IMR-90 (cell line): ENCODE results near the gene LAMB3. TPM values are rescaled to one million over a fixed set of nuclear protein-coding genes. Genes with fewer than 3 reads are reported as not detected.

ENCODE experiments used
- ATAC-seq: fragments of 200-7000 bp; cut with Tn5 transposase; 2 replicates; pipeline ENCODE4 v1.9.1; 2020; ENCODE audit warnings: low read depth, mild to moderate bottlenecking, moderate library complexity
- BruUV-seq: library from RNA; stranded (reverse); fragments of 400-500 nt; replicated peaks from 2 replicates; lab custom pipeline; 2021; lab: Mats Ljungman, UMichigan
- CTCF ChIA-PET: fragments of 300-600 bp; formaldehyde crosslinking; extraction: SDS; loops from one replicate; lab custom pipeline; 2021; ENCODE audit warnings: antibody characterized with exemption; lab: Yijun Ruan, JAX
- POLR2A ChIA-PET: fragments of 300-600 bp; sonication (Branson Sonifier 250); formaldehyde crosslinking; loops from one replicate; lab custom pipeline; 2022; ENCODE audit warnings: antibody characterized with exemption; ENCODE audit not compliant: unreplicated experiment; lab: Charles Lee
- DNase-seq: peaks from one replicate; pipeline ENCODE4 v3.0.0; 2013
- H2AFZ ChIP-seq: replicated peaks from 2 replicates; pipeline ENCODE3; 2013; ENCODE audit warnings: low read length, mild to moderate bottlenecking; ENCODE audit not compliant: poor library complexity
- H2AK5ac ChIP-seq: 2 replicates; pipeline ENCODE4 v1.6.1; 2013; ENCODE audit warnings: low read depth, low read length, inconsistent platforms
- H2AK9ac ChIP-seq: replicated peaks from 2 replicates; pipeline ENCODE3; 2013; ENCODE audit warnings: mild to moderate bottlenecking, low read depth, low read length, moderate library complexity; ENCODE audit not compliant: poor library complexity
- H2BK120ac ChIP-seq: 2 replicates; pipeline ENCODE4 v1.6.1; 2013; ENCODE audit warnings: low read depth, low read length, inconsistent platforms
- H2BK15ac ChIP-seq: 3 replicates; pipeline ENCODE4 v1.6.1; 2013; ENCODE audit warnings: low read depth, low read length, inconsistent platforms
- H2BK20ac ChIP-seq: 2 replicates; pipeline ENCODE4 v1.6.1; 2013; ENCODE audit warnings: low read depth, mild to moderate bottlenecking, inconsistent platforms, low read length, moderate library complexity
- H2BK5ac ChIP-seq: 2 replicates; pipeline ENCODE4 v1.6.1; 2013; ENCODE audit warnings: mild to moderate bottlenecking, low read depth, low read length, inconsistent platforms; ENCODE audit not compliant: poor library complexity, severe bottlenecking
- H3K14ac ChIP-seq: replicated peaks from 2 replicates; pipeline ENCODE4 v1.6.1; 2013; ENCODE audit warnings: low read depth, low read length, inconsistent platforms
- H3K18ac ChIP-seq: 2 replicates; pipeline ENCODE4 v1.6.1; 2013; ENCODE audit warnings: low read depth, low read length, control low read depth
- H3K23ac ChIP-seq: 2 replicates; pipeline ENCODE4 v1.6.1; 2013; ENCODE audit warnings: low read depth, low read length, inconsistent platforms
- H3K27ac ChIP-seq: 2 replicates; pipeline ENCODE4 v1.5.1; 2013; ENCODE audit warnings: mild to moderate bottlenecking, control low read depth, low read length; ENCODE audit not compliant: insufficient read depth
- H3K27me3 ChIP-seq: 2 replicates; pipeline ENCODE4 v1.6.1; 2013; ENCODE audit warnings: low read length; ENCODE audit not compliant: control insufficient read depth, insufficient read depth
- H3K36me3 ChIP-seq: 2 replicates; pipeline ENCODE4 v1.6.1; 2013; ENCODE audit warnings: low read length, mixed read lengths; ENCODE audit not compliant: control insufficient read depth, insufficient read depth
- H3K4ac ChIP-seq: 2 replicates; pipeline ENCODE4 v1.6.1; 2013; ENCODE audit warnings: low read depth, low read length, inconsistent platforms
- H3K4me1 ChIP-seq: 2 replicates; pipeline ENCODE4 v1.6.1; 2013; ENCODE audit warnings: low read length, mixed read lengths; ENCODE audit not compliant: control insufficient read depth, insufficient read depth
- H3K4me2 ChIP-seq: 2 replicates; pipeline ENCODE4 v1.6.1; 2013; ENCODE audit warnings: low read depth, mild to moderate bottlenecking, control low read depth, low read length, moderate library complexity
- H3K4me3 ChIP-seq: 2 replicates; pipeline ENCODE4 v1.5.1; 2013; ENCODE audit warnings: low read depth, mild to moderate bottlenecking, control low read depth, low read length, moderate library complexity; ENCODE audit not compliant: insufficient read depth
- H3K56ac ChIP-seq: 2 replicates; pipeline ENCODE4 v1.6.1; 2013; ENCODE audit warnings: low read length, inconsistent platforms; ENCODE audit not compliant: insufficient read depth; ENCODE audit errors: extremely low read depth
- H3K79me1 ChIP-seq, 2 experiments: 2 replicates each; pipeline ENCODE4 v1.6.1; 2013; ENCODE audit warnings: low read length in 2 of 2, inconsistent platforms in 1 of 2, low read depth in 1 of 2
- H3K9ac ChIP-seq: 2 replicates; pipeline ENCODE4 v1.6.1; 2013; ENCODE audit warnings: low read depth, low read length, control low read depth
- H3K9me1 ChIP-seq: 2 replicates; pipeline ENCODE4 v1.6.1; 2013; ENCODE audit warnings: low read length, inconsistent platforms; ENCODE audit not compliant: insufficient read depth
- H3K9me3 ChIP-seq: 2 replicates; pipeline ENCODE4 v1.6.1; 2013; ENCODE audit warnings: low read length; ENCODE audit not compliant: control insufficient read depth, insufficient read depth
- H4K20me1 ChIP-seq: 2 replicates; pipeline ENCODE4 v1.6.1; 2013; ENCODE audit warnings: low read length, inconsistent platforms; ENCODE audit not compliant: insufficient read depth
- H4K5ac ChIP-seq: 2 replicates; pipeline ENCODE4 v1.6.1; 2013; ENCODE audit warnings: mild to moderate bottlenecking, low read depth, low read length, control low read depth
- H4K8ac ChIP-seq, 2 experiments: 2 replicates each; pipeline ENCODE4 v1.6.1; 2013; ENCODE audit warnings: low read depth in 2 of 2, low read length in 2 of 2, control low read depth in 1 of 2, inconsistent platforms in 1 of 2
- H4K91ac ChIP-seq: 2 replicates; pipeline ENCODE4 v1.6.1; 2013; ENCODE audit warnings: low read depth, low read length, inconsistent platforms; ENCODE audit not compliant: insufficient read depth
- BHLHE40 ChIP-seq: fragments of 150-350 bp; IDR thresholded peaks from 2 replicates; pipeline ENCODE4 v1.6.1; 2016; ENCODE audit warnings: mild to moderate bottlenecking, low read depth, low read length
- FOS ChIP-seq: fragments of 150-350 bp; IDR thresholded peaks from 2 replicates; pipeline ENCODE4 v1.6.1; 2016; ENCODE audit warnings: low read depth, low read length
- MAFK ChIP-seq: IDR thresholded peaks from 2 replicates; pipeline ENCODE4 v1.6.1; 2012; ENCODE audit warnings: low read depth, low read length, improper control_type of control experiment
- RAD21 ChIP-seq: IDR thresholded peaks from 2 replicates; pipeline ENCODE4 v1.6.1; 2012; ENCODE audit warnings: low read length, improper control_type of control experiment
- WGBS, 2 experiments: methylation state at CpG; one replicate each; pipeline versions ENCODE4 v1.1.5 to v1.1.7; 2013; ENCODE audit warnings: missing lambda C conversion rate in 2 of 2; ENCODE audit not compliant: insufficient read length in 1 of 2; ENCODE audit errors: extremely low coverage in 2 of 2; 5-methylcytosine and 5-hydroxymethylcytosine counted together
- dilution Hi-C: fragments of 300-500 bp; cut with HindIII; formaldehyde crosslinking; loops from one replicate; pipeline ENCODE4 v1.14.3; 2018; ENCODE audit warnings: low sequenced_read_pairs; ENCODE audit not compliant: unreplicated experiment
- in situ Hi-C: fragments of 300-500 bp; cut with MboI; formaldehyde crosslinking; loops from 3 replicates; pipeline ENCODE4 v1.14.3; 2019; ENCODE audit warnings: low sequenced_read_pairs, inconsistent platforms, mixed read lengths
- intact Hi-C: fragments of 100-400 bp; cut with micrococcal nuclease; formaldehyde crosslinking; loops from 2 replicates; pipeline ENCODE4 v1.10.0; 2022
- polyA plus RNA-seq, 3 experiments: library from polyadenylated mRNA; depleted of rRNA; stranded (reverse); fragments of >200 nt; gene quantifications; 2 replicates each; pipeline ENCODE4 v1.2.3, GENCODE V29; 2012; ENCODE audit warnings: low replicate concordance in 1 of 3
- total RNA-seq: library from RNA; depleted of rRNA; stranded (reverse); fragments of >200 nt; gene quantifications from 2 replicates; pipeline ENCODE4 v1.2.3, GENCODE V29; 2012

The LAMB3 gene
- total and polyA plus RNA-seq, 2 of the 4 experiments (the other 2 are of a cell fraction): 0.72 to 2.1 TPM

GRCh38 chr1:209626346-209627026 is 25.7 kb downstream of the LAMB3 start (continued):
- TF ChIP-seq MAFK: no peak

DNA sequence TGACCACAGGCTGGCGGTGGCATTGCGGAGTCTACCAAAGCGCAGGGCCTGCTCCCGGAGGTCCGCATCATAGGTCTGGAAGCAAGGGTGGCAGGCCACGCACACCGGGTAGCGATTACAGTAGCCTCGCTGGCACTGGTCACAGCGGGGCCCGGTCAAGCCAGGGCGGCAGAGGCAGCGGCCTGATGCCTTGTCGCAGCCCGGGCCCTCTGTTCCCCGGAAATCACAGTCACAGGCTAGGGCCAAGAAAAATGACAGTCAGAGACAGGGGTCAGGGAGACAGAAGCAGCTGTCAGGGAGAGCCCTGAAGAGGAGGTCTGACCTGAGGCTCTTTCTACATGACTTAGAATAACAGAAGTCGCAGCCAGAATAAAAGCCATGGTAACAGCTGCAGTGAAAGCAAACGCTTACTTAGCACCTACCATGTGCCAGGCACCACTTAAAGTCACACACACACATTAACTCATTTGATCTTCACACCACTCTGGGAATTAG is 26.4 kb downstream of the LAMB3 start:
- Histone ChIP-seq H3K79me1 (no peaks in the 10 kb centered on the region), H3K27ac (no peak overlapping the region), H3K9ac (no peak overlapping the region), H4K5ac (no peak overlapping the region), H3K4me3 (no peak overlapping the region), H3K9me1 (no peaks in the 10 kb centered on the region; the same call in 1 of the 2 replicates), H3K4ac (no peak overlapping the region), H2BK15ac (no peak overlapping the region), H3K4me1 (no peaks in the 10 kb centered on the region; the same call in none of the 2 replicates), H2BK5ac (no peak overlapping the region), H4K91ac (no peak overlapping the region), H2AK9ac (peak overlapping the region; percentile 12), H4K8ac (no peak overlapping the region), H3K14ac (no peak overlapping the region), H2AK5ac (no peak overlapping the region), H3K18ac (no peak overlapping the region), H3K36me3 (no peaks in the 10 kb centered on the region), H3K27me3 (no peaks in the 10 kb centered on the region), H2BK120ac (no peak overlapping the region), H4K20me1 (no peaks in the 10 kb centered on the region), H2AFZ (peak overlapping the region; percentile 17), H3K4me2 (no peak overlapping the region), H3K23ac (no peak overlapping the region), H3K56ac (no peak overlapping the region), H2BK20ac (no peak overlapping the region), H3K9me3 (no peaks in the 10 kb centered on the region)
- in situ Hi-C loops (loop anchor here (5.0 kb wide), 1 partner anchor 49 kb away; no protein-coding TSS in a partner anchor), intact Hi-C loops (no loop called here), dilution Hi-C loops (no loop called here)
- TF ChIP-seq FOS: no peak
- no peak for TF ChIP-seq RAD21
- no peak for TF ChIP-seq BHLHE40
- BruUV-seq: no TSS peak
- ATAC-seq (no peak), DNase-seq (no peak)
- POLR2A ChIA-PET: no interaction called here
- CTCF ChIA-PET: no interaction called here
- 88% methylated on average over 8 of the region's 18 CpGs; no CpG with 5 or more reads in 1 of the 2 experiments for WGBS, 2 experiments
